Erythroblast (primary cell): ENCODE data around the gene KAT8.

ENCODE experiments used
- GATA1 ChIP-seq: IDR thresholded peaks from 2 replicates; pipeline ENCODE4 v1.6.1; 2011; ENCODE audit warnings: low read depth, mild to moderate bottlenecking, control low read depth, low read length, moderate library complexity
- POLR2A ChIP-seq: IDR thresholded peaks from 2 replicates; pipeline ENCODE4 v1.6.1; 2011; ENCODE audit warnings: mild to moderate bottlenecking, low read length

GRCh38 chr16:31131416-31131815 lies 14.0 kb downstream of the KAT8 start:
- TF ChIP-seq POLR2A (no peak), GATA1 (no peak)
